ENCODE data around the gene PCYT1B.

- no peak for TF ChIP-seq CTCF (conservative IDR thresholded peaks at IDR 0.05; ENCODE audit: low read length)
- TF ChIP-seq EZH2phosphoT487 (IDR thresholded peaks at IDR 0.05; ENCODE audit: borderline replicate concordance): no peak
Observed at GRCh38 chrX:24528605-24529004, 118.5 kb downstream of the PCYT1B start.

All from Loucy (cell line).